WERI-Rb-1 (cell line): ENCODE measurements around the gene DPP9.

Experiments used
- DNase-seq: peaks from one replicate; pipeline ENCODE4 v3.0.0-alpha.2; 2020
- H3K27ac ChIP-seq: fragments of 250-450 bp; sonication (Bioruptor Pico); 2 replicates; pipeline ENCODE4 v1.5.1; 2020; ENCODE audit warnings: mild to moderate bottlenecking, moderate library complexity
- H3K27me3 ChIP-seq: fragments of 250-450 bp; sonication (Bioruptor Pico); 2 replicates; pipeline ENCODE4 v1.5.1; 2021; ENCODE audit warnings: mild to moderate bottlenecking, low read depth, moderate library complexity; ENCODE audit not compliant: insufficient read depth, severe bottlenecking
- H3K36me3 ChIP-seq: fragments of 250-450 bp; sonication (Bioruptor Pico); 2 replicates; pipeline ENCODE4 v1.5.1; 2020; ENCODE audit warnings: mild to moderate bottlenecking, moderate library complexity
- H3K4me3 ChIP-seq: 2 replicates; pipeline ENCODE4 v1.5.1; 2011; ENCODE audit warnings: low read depth, mild to moderate bottlenecking, control low read depth, low read length
- H3K9me3 ChIP-seq: fragments of 250-450 bp; sonication (Bioruptor Pico); 2 replicates; pipeline ENCODE4 v1.5.1; 2021; ENCODE audit warnings: mild to moderate bottlenecking, moderate library complexity; ENCODE audit not compliant: severe bottlenecking
- TF ChIP-seq, protein P1 (sequence below): IDR thresholded peaks from 2 replicates; pipeline ENCODE4 v1.5.1; 2011; ENCODE audit warnings: low read depth, mild to moderate bottlenecking, control low read depth, inconsistent platforms, low read length

The DPP9 gene

DNA sequence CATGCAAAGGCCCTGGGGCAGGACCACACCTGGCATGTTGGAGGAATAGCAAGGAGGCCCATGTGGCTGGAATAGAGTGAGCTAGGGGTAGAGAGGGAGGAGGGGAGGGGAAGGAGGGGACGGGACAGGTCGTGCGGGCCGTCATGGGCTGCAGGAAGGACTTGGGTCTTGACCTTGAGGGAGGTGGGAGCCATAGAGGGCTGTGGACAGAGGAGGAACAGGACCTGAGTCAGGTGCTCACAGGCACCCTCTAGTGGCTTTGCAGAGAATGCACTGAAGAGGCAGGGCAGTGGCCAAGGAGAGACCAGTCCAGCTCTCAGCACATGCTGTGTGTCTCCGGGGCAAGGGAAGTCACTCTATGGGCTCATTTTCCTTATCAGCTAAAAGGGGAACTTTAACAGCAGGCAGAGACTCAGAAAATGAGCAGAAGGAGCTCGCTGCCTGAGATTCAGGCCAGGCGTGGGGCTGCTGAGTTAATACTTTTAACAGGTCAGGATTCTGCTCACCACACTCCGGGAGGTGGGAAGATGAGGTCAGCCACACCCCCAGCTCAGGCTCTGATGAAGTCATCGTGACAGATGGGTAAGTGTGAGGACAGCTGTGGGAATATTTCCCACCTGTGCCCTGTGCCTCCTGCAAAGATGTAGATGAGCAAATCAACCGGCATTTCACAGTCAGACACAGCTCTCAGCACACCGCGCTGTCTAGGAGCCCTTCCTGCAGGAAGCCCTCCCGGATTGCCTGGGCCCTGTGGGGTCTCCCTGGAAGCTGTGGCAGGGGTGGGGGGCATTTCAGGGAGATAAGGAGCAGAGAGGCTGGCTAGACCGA lies 90.3 kb downstream of the DPP9 start:
- no peaks in the 10 kb centered on the region for H3K36me3 ChIP-seq
- no peaks in the 10 kb centered on the region for H3K9me3 ChIP-seq
- H3K4me3 ChIP-seq = no peak overlapping the region
- peak overlapping the region; percentile 96 for H3K27ac ChIP-seq
- no peaks in the 10 kb centered on the region for H3K27me3 ChIP-seq
- TF ChIP-seq, protein P1, sequence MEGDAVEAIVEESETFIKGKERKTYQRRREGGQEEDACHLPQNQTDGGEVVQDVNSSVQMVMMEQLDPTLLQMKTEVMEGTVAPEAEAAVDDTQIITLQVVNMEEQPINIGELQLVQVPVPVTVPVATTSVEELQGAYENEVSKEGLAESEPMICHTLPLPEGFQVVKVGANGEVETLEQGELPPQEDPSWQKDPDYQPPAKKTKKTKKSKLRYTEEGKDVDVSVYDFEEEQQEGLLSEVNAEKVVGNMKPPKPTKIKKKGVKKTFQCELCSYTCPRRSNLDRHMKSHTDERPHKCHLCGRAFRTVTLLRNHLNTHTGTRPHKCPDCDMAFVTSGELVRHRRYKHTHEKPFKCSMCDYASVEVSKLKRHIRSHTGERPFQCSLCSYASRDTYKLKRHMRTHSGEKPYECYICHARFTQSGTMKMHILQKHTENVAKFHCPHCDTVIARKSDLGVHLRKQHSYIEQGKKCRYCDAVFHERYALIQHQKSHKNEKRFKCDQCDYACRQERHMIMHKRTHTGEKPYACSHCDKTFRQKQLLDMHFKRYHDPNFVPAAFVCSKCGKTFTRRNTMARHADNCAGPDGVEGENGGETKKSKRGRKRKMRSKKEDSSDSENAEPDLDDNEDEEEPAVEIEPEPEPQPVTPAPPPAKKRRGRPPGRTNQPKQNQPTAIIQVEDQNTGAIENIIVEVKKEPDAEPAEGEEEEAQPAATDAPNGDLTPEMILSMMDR = peak; percentile 99
- peak; percentile 96 for DNase-seq
